K562 (cell line): ENCODE data around the gene LAPTM5. TPM values are rescaled to one million over a fixed set of nuclear protein-coding genes. Genes with fewer than 3 reads are reported as not detected.

ENCODE experiments used
- ATAC-seq: fragments of 200-7000 bp; cut with Tn5 transposase; 3 replicates; pipeline ENCODE4 v1.9.1; 2020; ENCODE audit warnings: moderate library complexity
- BruUV-seq: library from RNA; stranded (reverse); fragments of 400-500 nt; replicated peaks from 2 replicates; lab custom pipeline; 2021; lab: Mats Ljungman, UMichigan
- CTCF ChIA-PET: fragments of 300-600 bp; formaldehyde crosslinking; extraction: SDS; loops from one replicate; lab custom pipeline; 2021; ENCODE audit warnings: low intra/inter-chr PET ratio; lab: Yijun Ruan, JAX
- POLR2A ChIA-PET: fragments of 300-600, 350-650 bp; sonication (Branson Sonifier 250); formaldehyde crosslinking; extraction: SDS; loops from one replicate; lab custom pipeline; 2021; ENCODE audit warnings: antibody characterized with exemption, inconsistent platforms; lab: Yijun Ruan, JAX
- DNase-seq, 4 experiments: peaks; one replicate each; pipeline versions ENCODE4 v3.0.0 to v3.0.0-alpha.2; 2011 to 2018; ENCODE audit warnings: low spot score in 3 of 4, mixed read lengths in 3 of 4; ENCODE audit errors: extremely low read depth in 1 of 4
- FAIRE-seq: peaks from 2 replicates; lab custom pipeline; 2011; peaks lifted over from hg19 to GRCh38; lab: Jason Lieb, UNC
- H2AFZ ChIP-seq: 2 replicates; pipeline ENCODE4 v1.6.0; 2011; ENCODE audit warnings: low read depth, low read length, control low read depth, inconsistent platforms
- H3K27ac ChIP-seq: fragments of 200-600 bp; 3 replicates; pipeline ENCODE4 v1.8.0; 2011; ENCODE audit warnings: low read depth, mild to moderate bottlenecking, control low read depth, inconsistent platforms, low read length, moderate library complexity, mixed read lengths; ENCODE audit errors: extremely low read depth
- H3K27me3 ChIP-seq, 2 experiments: fragments of 300-600 bp in 1 of 2; 2 replicates in 1 of 2; 3 replicates in 1 of 2; pipeline versions ENCODE4 v1.6.0 to v1.8.0; 2011; ENCODE audit warnings: inconsistent platforms in 2 of 2, low read length in 2 of 2, mild to moderate bottlenecking in 1 of 2, mixed read lengths in 1 of 2, moderate library complexity in 1 of 2; ENCODE audit not compliant: control insufficient read depth in 2 of 2, insufficient read depth in 2 of 2
- H3K36me3 ChIP-seq: fragments of 300-600 bp; 3 replicates; pipeline ENCODE4 v1.8.0; 2011; ENCODE audit warnings: mild to moderate bottlenecking, low read length, inconsistent platforms; ENCODE audit not compliant: control insufficient read depth, insufficient read depth
- H3K4me1 ChIP-seq, 2 experiments: fragments of 200-600 bp in 1 of 2; replicated peaks in 1 of 2; 2 replicates in 1 of 2; 3 replicates in 1 of 2; pipeline versions ENCODE4 v1.5.1 to v1.8.0; 2011; ENCODE audit warnings: inconsistent platforms in 2 of 2, low read length in 2 of 2, mild to moderate bottlenecking in 1 of 2, mixed read lengths in 1 of 2, moderate library complexity in 1 of 2; ENCODE audit not compliant: control insufficient read depth in 2 of 2, insufficient read depth in 2 of 2
- H3K4me2 ChIP-seq: 2 replicates; pipeline ENCODE4 v1.6.1; 2011; ENCODE audit warnings: low read length, control low read depth, inconsistent platforms, mixed read lengths; ENCODE audit not compliant: insufficient read depth
- H3K4me3 ChIP-seq: fragments of 200-600 bp; sonication (generic), shearing (Covaris generic); 2 replicates; pipeline ENCODE4 v1.5.1; 2016; ENCODE audit warnings: control low read depth, inconsistent platforms
- H3K79me2 ChIP-seq: fragments of 200-600 bp; 3 replicates; pipeline ENCODE4 v1.8.0; 2011; ENCODE audit warnings: low read length, inconsistent platforms; ENCODE audit not compliant: control insufficient read depth, insufficient read depth
- H3K9ac ChIP-seq, 2 experiments: 2 replicates each; pipeline versions ENCODE4 v1.6.0 to v1.6.1; 2011; ENCODE audit warnings: low read depth in 2 of 2, low read length in 2 of 2, control low read depth in 1 of 2, inconsistent platforms in 1 of 2, mild to moderate bottlenecking in 1 of 2, mixed read lengths in 1 of 2; ENCODE audit not compliant: insufficient read depth in 1 of 2
- H3K9me1 ChIP-seq: one replicate; pipeline ENCODE4 v1.6.0; 2011; ENCODE audit warnings: inconsistent platforms, mild to moderate bottlenecking, low read length, moderate library complexity; ENCODE audit not compliant: control insufficient read depth, insufficient read depth
- H3K9me3 ChIP-seq: replicated peaks from 2 replicates; pipeline ENCODE4 v1.5.1; 2011; ENCODE audit warnings: low read depth, low read length, inconsistent platforms; ENCODE audit not compliant: control insufficient read depth, insufficient read depth
- H4K20me1 ChIP-seq: replicated peaks from 2 replicates; pipeline ENCODE4 v1.6.1; 2011; ENCODE audit warnings: low read length, inconsistent platforms, mixed read lengths; ENCODE audit not compliant: control insufficient read depth, insufficient read depth
- ARID3A ChIP-seq: IDR thresholded peaks from 2 replicates; pipeline ENCODE4 v1.6.1; 2012; ENCODE audit warnings: low read depth, low read length, improper control_type of control experiment, borderline replicate concordance
- ATF7 ChIP-seq: fragments of 450-650 bp; IDR thresholded peaks from 2 replicates; pipeline ENCODE4 v1.7.1; 2014; ENCODE audit warnings: mild to moderate bottlenecking, moderate library complexity
- CBFA2T2 ChIP-seq: fragments of 450-650 bp; conservative IDR thresholded peaks from 2 replicates; pipeline ENCODE4 v1.6.1; 2017; ENCODE audit warnings: mild to moderate bottlenecking
- EHMT2 ChIP-seq: fragments of 450-650 bp; IDR thresholded peaks from 2 replicates; pipeline ENCODE4 v1.6.1; 2018; ENCODE audit warnings: antibody characterized with exemption
- HNRNPK ChIP-seq: fragments of 200-400 bp; formaldehyde crosslinking; IDR thresholded peaks from one replicate; pipeline ENCODE4 v1.6.1; 2018; ENCODE audit warnings: mild to moderate bottlenecking, low read depth, low read length; ENCODE audit not compliant: poor library complexity, severe bottlenecking
- TAF9B ChIP-seq: fragments of 450-650 bp; IDR thresholded peaks from 2 replicates; pipeline ENCODE4 v1.6.1; 2018; ENCODE audit warnings: mild to moderate bottlenecking; ENCODE audit not compliant: partially characterized antibody
- ZBTB33 ChIP-seq: sonication (generic); formaldehyde crosslinking; IDR thresholded peaks from 2 replicates; pipeline ENCODE4 v1.8.1; 2023; ENCODE audit warnings: mild to moderate bottlenecking, missing genetic modification reagents
- ZKSCAN8 ChIP-seq: fragments of 200-800 bp; sonication (Bioruptor generic); IDR thresholded peaks from 2 replicates; pipeline ENCODE4 v1.6.1; 2016; ENCODE audit warnings: missing genetic modification characterization, missing compliant biosample characterization
- ZNF165 ChIP-seq: fragments of 250-450 bp; sonication (Bioruptor Pico); IDR thresholded peaks from 2 replicates; pipeline ENCODE4 v1.4.0; 2020; ENCODE audit warnings: borderline replicate concordance
- WGBS: fragments of 100-300 bp; shearing (Covaris generic); methylation state at CpG from one replicate; pipeline ENCODE4 v1.1.6; 2016; ENCODE audit warnings: low coverage, mixed read lengths; ENCODE audit not compliant: insufficient coverage; ENCODE audit errors: missing lambda C conversion rate; 5-methylcytosine and 5-hydroxymethylcytosine counted together
- in situ Hi-C: fragments of 300-500 bp; cut with MboI; formaldehyde crosslinking; loops from 4 replicates; pipeline ENCODE4 v1.15.0; 2018; ENCODE audit warnings: inconsistent platforms, mixed read lengths
- intact Hi-C: fragments of 100-400 bp; cut with micrococcal nuclease; formaldehyde crosslinking; loops from 2 replicates; pipeline ENCODE4 v1.14.2; 2022
- polyA plus RNA-seq, 8 experiments: library from polyadenylated mRNA; depleted of rRNA in 4 of 8; stranded (reverse) in 5 of 8; unstranded in 3 of 8; fragments of >200 nt; fragmentation: Nextera tagmentation in 2 of 8; fragmentation: Illumina TruSeq in 1 of 8; extraction: Ambion mirVana in 2 of 8; extraction: Trizol in 1 of 8; gene quantifications; 2 replicates each; pipeline versions ENCODE4 v1.2.1 to v1.2.3, GENCODE V29; 2011 to 2014; ENCODE audit warnings: inconsistent platforms in 1 of 8, missing spikeins in 1 of 8
- total RNA-seq, 7 experiments: library from RNA; depleted of rRNA in 6 of 7; stranded (reverse); fragments of >200 nt in 6 of 7; fragmentation: Illumina TruSeq in 2 of 7; extraction: Trizol in 2 of 7; gene quantifications; 2 replicates each; pipeline versions ENCODE4 v1.2.1 to v1.2.3, GENCODE V29; 2011 to 2021; ENCODE audit warnings: low replicate concordance in 1 of 7
- TF ChIP-seq, protein P1 (sequence below): sonication (generic); formaldehyde crosslinking; IDR thresholded peaks from 2 replicates; pipeline ENCODE4 v1.8.0; 2022; ENCODE audit warnings: mild to moderate bottlenecking, missing genetic modification reagents

The LAPTM5 gene
- total and polyA plus RNA-seq, 9 of the 15 experiments (the other 6 are each of a cell fraction or from before 2014, with no cell fraction given): 2.4 to 47.3 (median 20.3) TPM

GRCh38 chr1:30749691-30750583, 7.6 kb downstream of the LAPTM5 start:
- 69% methylated on average over 23 of the region's 23 CpGs for WGBS
- Histone ChIP-seq H3K4me1 (peaks cover 29 to 55% of the 10 kb centered on the region in 2 experiments), H4K20me1 (no peaks in the 10 kb centered on the region), H3K79me2 (peaks cover under 1% of the 10 kb centered on the region; the same call in 1 of the 3 replicates), H3K9me1 (peaks cover 2% of the 10 kb centered on the region), H3K9ac (peak overlapping the region in 1 of 2 experiments; percentile 77; a peak in 2 of 4 replicates), H2AFZ (peak overlapping the region; percentile 53), H3K4me3 (no peak overlapping the region), H3K4me2 (no peak overlapping the region), H3K9me3 (no peaks in the 10 kb centered on the region), H3K27me3 (no peaks in the 10 kb centered on the region), H3K36me3 (no peaks in the 10 kb centered on the region), H3K27ac (no peak overlapping the region)
- BruUV-seq: no TSS peak
- CTCF ChIA-PET: no interaction called here
- FAIRE-seq (peak; percentile 44), DNase-seq (no peak), ATAC-seq (no peak)
- TF ChIP-seq CBFA2T2 (no peak), ZKSCAN8 (CRISPR knock-in tag) (peak; percentile 94), ARID3A (no peak), ATF7 (no peak), HNRNPK (no peak), TAF9B (no peak), EHMT2 (no peak), ZNF165 (CRISPR knock-in tag) (no peak), ZBTB33 (CRISPR knock-in tag) (0 out of 2 replicates have a peak, but pooled peaks have one; percentile 39)
- TF ChIP-seq, protein P1, sequence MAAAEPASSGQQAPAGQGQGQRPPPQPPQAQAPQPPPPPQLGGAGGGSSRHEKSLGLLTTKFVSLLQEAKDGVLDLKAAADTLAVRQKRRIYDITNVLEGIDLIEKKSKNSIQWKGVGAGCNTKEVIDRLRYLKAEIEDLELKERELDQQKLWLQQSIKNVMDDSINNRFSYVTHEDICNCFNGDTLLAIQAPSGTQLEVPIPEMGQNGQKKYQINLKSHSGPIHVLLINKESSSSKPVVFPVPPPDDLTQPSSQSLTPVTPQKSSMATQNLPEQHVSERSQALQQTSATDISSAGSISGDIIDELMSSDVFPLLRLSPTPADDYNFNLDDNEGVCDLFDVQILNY: no peak
- intact Hi-C loops (no loop called here), in situ Hi-C loops (no loop called here)
- POLR2A ChIA-PET: interaction anchor here (0.6 to 1.5 kb wide), 7 partner anchors 9 to 1554 kb away, joined by 3 to 5 read pairs (median 3); no protein-coding TSS in a partner anchor
